ENCODE measurements around the gene TMEM98.
"Not testable (repeated sequence)": the region's sequence is repeated elsewhere in the genome, so short reads cannot be mapped to it uniquely, and the experiment has no call there.

Gene TMEM98

DNA sequence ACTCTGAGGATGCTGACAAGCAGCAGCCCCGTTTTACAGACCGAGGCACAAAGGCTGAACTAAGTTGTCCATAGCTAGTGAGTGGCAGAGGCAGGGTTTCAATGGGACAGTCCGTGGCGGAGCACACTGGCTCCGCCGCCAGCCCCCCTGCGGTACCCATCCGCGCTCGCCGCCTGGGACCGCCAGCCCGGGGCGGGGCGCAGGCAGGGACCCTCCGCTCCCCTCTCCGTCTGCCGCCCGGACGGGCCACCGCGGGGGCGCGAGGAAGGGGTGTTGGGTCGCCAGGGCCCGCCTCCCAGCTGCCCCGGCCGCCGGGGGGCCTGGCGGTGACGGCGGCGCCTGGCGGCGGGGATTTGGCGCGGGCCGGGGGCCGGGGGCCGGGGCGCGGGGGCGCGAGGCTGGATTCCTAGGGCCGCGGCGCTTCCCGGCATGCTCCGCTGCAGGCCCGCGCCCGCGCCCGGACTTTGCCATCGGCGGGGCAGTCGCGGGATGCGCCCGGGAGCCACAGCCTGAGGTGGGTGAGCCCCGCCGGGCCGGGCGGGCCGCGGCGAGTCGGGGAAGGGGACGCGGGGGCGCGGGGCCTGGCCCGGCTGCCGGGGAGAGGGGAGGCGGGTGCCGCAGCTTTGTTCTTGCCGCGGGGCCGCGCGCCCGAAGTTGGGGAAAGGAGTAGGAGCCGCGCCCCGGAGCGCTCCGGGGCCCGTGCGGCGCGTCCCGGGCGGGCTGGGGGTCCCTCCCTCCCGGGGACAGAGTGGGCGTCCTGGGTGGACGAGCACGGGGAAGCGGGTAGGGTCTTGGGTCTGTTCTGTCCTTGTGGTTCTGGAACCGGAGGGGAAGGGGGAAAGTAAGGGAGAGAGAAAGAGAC lies at the start of gene TMEM98:
Gene TMEM98, plus strand, starts transcription at position 430 of the 862 bp plus-strand sequence. CDS start 3,376 bp downstream, outside the sequence.
- no peak for DNase-seq

DNA sequence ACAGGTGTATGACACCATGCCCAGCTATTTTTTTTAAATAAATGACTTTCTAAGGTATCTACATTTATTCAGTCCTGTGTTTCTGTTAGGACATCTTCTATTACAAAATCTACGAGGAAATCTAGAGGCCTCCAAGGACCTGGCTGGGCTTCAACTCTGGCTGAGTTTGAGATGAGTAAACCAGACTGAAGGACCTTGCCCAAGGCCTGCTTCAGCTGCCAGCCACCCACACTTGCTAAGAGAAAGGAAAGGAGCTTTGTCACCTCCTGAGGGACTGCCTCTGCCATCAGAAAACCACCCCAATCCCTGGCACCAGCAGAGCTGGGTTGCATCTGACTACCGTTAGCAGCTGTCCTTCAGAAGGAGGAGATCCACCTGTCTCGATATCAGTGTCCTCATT lies 49.7 kb upstream of the TMEM98 start:
- no peak for DNase-seq

GRCh38 chr17:32879134-32879533 lies 48.8 kb upstream of the TMEM98 start:
- DNase-seq: no peak

GRCh38 chr17:32880671-32881453 lies 47.1 kb upstream of the TMEM98 start:
- DNase-seq: no peak

DNA sequence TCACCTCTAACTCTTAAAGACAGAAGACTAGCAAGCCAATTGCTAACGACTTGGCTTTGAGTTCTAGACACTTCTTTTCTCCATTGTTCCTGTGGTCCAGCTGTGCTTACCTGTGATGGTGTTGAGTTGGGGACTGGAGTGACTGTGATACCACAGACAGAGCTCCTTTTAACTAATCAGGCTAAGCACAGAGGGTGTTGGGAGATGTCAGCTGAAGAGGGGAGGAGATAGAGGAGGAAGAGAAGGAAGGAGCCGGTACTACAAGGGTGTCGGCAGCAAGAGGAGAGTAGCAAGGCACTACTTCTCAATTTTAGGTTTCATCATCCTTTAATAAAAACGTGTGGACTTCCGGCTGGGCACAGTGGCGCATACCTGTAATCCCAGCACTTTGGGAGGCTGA lies 45.9 kb upstream of the TMEM98 start:
- no peak for DNase-seq

GRCh38 chr17:32882734-32883133 lies 45.2 kb upstream of the TMEM98 start:
- no peak for DNase-seq

- not testable (repeated sequence) for DNase-seq
Measured at GRCh38 chr17:32886951-32887350, 41.0 kb upstream of the TMEM98 start.

- DNase-seq: not testable (repeated sequence)
Measured at GRCh38 chr17:32887410-32887809, 40.5 kb upstream of the TMEM98 start.

- no peak for DNase-seq
Measured at GRCh38 chr17:32894245-32894644, 33.7 kb upstream of the TMEM98 start.

GRCh38 chr17:32896647-32897258 lies 31.2 kb upstream of the TMEM98 start:
- DNase-seq: no peak

DNA sequence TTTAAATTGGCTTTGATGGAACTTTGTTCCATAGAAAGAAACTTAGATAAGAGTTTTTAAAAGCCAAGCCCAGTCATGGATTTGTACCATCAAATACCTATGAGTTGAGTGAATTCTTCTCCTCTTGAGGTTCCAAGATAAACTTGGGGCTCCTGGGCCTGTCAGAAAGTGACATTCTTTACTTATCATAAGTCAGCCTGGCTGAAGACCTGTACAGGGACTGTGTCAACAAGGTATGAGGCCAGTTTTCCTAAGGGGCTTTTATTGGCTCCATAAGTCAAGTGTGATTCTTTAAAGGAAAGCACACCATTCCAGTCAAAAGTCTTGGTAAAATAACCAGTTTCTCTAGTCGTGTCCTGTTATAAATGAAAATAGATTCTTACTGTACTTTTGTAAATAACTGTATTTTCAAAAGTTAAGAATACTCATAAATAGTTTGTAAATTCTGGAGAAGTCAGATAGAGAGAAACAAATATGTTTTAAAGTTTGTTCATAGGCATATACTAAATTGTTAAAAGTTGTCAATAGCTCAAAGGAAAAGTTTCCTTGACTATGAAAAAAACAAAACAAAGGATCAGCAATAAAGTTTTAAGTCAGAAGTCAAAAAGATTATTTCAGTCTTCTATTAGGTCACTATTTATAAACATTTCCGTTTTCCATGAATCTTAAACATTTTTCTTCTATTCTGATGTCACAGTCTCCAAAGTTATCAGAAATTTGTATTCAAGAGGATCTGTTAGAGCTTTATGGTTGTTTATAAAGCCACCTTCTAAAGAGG lies 28.5 kb upstream of the TMEM98 start:
- DNase-seq: no peak

DNA sequence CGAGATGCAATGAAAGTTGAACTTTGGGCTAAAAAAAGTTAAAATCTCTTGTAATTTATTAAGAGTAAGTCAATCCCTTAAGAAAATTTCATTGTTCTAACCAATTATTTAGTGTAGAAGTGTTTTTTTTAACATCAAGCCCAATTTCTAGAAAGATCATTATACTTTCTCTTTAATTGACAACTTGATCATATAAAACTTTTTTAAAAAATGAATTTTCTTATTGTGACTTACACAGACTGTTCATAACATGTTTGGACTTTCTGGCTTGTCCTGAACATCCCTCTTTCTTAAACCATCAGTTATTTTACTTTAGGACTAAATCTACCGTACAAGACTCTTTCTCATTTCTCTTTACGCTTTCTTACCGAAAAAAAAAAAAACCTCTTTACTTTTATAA lies 26.2 kb upstream of the TMEM98 start:
- no peak for DNase-seq

GRCh38 chr17:32903774-32904673 lies 23.9 kb upstream of the TMEM98 start:
- DNase-seq: no peak

DNA sequence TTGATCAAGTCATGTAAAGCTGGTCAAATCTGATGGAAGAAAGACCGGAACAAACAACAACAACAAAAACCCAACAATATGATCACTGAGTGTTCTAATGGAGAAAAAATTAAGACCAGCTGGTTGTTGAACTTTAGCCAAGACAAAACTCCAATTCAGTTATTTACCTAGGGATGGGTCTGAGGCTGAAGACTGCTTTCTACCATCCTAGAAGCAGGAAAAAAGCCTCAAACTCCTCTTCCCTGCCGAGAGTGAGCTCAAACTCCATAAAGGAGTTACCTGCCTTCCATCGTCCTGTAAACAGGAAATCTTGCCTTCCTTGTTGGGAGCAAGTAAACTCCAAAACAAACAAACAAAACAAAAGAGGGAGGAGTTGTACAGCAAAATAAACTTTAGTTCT lies 23.1 kb upstream of the TMEM98 start:
- DNase-seq: no peak

DNA sequence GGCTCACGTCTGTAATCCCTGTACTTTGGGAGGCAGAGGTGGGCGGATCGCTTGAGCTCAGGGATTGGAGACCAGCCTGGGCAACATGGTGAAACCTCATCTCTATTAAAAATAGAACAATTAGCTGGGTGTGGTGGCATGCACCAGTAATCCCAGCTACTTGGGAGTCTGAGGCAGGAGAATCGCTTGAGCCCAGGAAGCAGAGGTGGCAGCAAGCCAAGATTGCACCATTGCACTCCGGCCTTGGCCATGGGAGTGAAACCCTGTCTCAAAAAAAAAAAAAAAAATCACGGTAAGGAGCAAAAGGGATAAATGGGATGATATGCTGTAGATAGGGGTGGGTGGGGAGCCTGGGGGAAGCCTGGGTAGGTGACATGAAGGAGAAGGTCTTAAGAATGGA lies 20.4 kb upstream of the TMEM98 start:
- no peak for DNase-seq

GRCh38 chr17:32909787-32910369 lies 18.1 kb upstream of the TMEM98 start:
- DNase-seq: no peak

DNA sequence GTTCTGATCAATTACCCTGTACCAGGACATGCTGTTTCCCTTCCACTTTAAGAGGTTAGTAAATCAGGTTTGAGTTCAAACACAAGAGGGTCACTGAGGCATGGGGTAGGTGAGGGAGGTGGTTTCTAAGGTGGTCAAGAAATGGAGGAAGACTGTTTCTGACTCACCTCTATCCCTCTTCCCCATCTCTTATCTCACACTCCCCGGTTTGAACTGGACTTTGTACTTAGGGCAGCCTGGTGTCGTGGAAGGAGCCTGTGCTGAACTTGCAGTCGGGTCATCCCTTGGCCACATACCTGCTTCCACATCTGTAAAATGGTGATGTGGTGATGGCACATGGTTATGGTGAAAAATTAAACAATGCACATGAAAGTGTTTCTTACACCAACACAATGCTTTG lies 17.2 kb upstream of the TMEM98 start:
- no peak for DNase-seq

- peak; percentile 75 for DNase-seq
Measured at GRCh38 chr17:32912218-32912897, 15.6 kb upstream of the TMEM98 start.

- DNase-seq: no peak
Measured at GRCh38 chr17:32913593-32913992, 14.4 kb upstream of the TMEM98 start.

DNA sequence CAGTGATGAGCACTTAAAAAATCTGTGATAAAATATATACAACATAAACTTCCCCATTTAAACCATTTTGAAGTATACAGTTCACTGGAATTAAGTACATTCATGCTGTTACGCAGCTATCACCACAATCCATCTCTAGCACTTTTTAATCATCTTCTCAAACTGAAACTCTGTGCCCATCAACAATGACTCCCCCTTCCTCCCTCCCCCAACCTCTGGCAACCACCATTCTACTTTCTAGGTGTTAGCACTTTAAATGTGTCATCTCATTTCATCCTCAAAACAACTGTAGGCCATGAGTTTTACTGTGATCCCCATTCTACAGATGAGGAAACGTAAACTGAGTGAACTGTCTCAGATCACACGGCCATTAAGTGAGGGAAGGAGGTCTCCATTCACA lies 13.8 kb upstream of the TMEM98 start:
- DNase-seq: no peak

GRCh38 chr17:32915245-32915644 lies 12.7 kb upstream of the TMEM98 start:
- peak; percentile 26 for DNase-seq
